Measurements from ENCODE around the gene ARHGEF38. TPM values are rescaled to one million over a fixed set of nuclear protein-coding genes. Genes with fewer than 3 reads are reported as not detected.

The ARHGEF38 gene
- total RNA-seq, 1 donor, result not detected

- DNase-seq (ENCODE audit: low read depth), result no peak
- TF ChIP-seq, protein P1, sequence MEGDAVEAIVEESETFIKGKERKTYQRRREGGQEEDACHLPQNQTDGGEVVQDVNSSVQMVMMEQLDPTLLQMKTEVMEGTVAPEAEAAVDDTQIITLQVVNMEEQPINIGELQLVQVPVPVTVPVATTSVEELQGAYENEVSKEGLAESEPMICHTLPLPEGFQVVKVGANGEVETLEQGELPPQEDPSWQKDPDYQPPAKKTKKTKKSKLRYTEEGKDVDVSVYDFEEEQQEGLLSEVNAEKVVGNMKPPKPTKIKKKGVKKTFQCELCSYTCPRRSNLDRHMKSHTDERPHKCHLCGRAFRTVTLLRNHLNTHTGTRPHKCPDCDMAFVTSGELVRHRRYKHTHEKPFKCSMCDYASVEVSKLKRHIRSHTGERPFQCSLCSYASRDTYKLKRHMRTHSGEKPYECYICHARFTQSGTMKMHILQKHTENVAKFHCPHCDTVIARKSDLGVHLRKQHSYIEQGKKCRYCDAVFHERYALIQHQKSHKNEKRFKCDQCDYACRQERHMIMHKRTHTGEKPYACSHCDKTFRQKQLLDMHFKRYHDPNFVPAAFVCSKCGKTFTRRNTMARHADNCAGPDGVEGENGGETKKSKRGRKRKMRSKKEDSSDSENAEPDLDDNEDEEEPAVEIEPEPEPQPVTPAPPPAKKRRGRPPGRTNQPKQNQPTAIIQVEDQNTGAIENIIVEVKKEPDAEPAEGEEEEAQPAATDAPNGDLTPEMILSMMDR (IDR thresholded peaks at IDR 0.05; ENCODE audit: insufficient read depth, low read length), result no peak
- H3K4me3 ChIP-seq (ENCODE audit: low read depth, low read length), result no peak overlapping the region
Measured at GRCh38 chr4:105569057-105569865, 16.8 kb downstream of the ARHGEF38 start.

- no peak for DNase-seq (ENCODE audit: low read depth)
- TF ChIP-seq, protein P1 (IDR thresholded peaks at IDR 0.05; ENCODE audit: insufficient read depth, low read length), result no peak
- no peak overlapping the region for H3K4me3 ChIP-seq (ENCODE audit: low read depth, low read length)
Measured at GRCh38 chr4:105569866-105570236, 17.4 kb downstream of the ARHGEF38 start.

DNA sequence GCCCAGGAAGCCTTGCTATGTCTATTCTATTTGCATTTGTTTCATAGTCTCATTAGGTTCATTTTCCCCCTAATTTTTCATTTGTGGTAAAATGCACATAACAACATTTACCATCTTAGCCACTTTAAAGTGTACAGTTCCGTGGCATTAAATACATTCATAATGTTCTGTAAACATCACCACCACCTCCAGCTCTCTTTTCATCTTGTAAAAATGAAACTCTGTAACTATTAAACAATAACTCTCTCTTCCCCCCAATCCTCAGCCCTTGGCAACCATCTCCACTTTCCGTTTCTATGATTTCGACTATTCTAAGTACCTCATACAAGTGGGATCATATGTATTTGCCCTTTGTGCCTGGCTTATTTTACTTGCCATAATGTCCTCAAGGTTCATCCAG, 19.9 kb downstream of the ARHGEF38 start:
- DNase-seq (ENCODE audit: low read depth), result no peak
- TF ChIP-seq, protein P1 (IDR thresholded peaks at IDR 0.05; ENCODE audit: insufficient read depth, low read length), result no peak
- no peak overlapping the region for H3K4me3 ChIP-seq (ENCODE audit: low read depth, low read length)

DNA sequence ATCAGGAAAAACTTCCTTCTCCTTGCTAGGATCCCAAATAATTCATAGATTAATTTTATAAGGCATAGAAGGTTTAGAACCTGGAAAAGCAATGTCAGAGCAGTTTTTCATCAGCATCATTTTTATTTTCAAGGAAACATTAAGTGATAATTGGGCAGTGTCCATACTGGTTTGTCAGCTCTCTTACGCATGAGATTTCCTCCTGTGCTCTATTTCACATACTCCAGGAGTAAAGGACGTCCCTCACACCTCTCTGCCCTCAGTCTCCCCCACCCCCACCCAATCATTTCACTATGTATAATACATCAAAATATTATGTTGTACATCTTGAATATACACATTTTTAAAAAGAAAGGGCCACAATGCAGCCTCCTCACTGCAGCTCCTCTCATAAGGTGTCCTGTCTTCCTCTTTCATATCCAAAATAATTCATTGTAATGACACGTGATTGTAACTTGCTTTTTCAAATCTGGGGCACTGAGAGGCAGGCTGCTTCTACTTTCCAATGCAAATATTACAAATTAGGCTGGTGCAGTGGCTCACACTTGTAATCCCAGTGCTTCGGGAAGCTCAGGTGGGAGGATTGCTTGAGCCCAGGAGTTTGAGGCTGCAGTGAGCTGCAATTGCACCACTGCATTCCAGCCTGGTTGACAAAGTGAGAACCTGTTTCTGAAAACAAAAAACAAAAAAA, 34.4 kb downstream of the ARHGEF38 start:
- no peak for DNase-seq (ENCODE audit: low read depth)
- no peak overlapping the region for H3K4me3 ChIP-seq (ENCODE audit: low read depth, low read length)
- TF ChIP-seq, protein P1 (IDR thresholded peaks at IDR 0.05; ENCODE audit: insufficient read depth, low read length), result no peak

DNA sequence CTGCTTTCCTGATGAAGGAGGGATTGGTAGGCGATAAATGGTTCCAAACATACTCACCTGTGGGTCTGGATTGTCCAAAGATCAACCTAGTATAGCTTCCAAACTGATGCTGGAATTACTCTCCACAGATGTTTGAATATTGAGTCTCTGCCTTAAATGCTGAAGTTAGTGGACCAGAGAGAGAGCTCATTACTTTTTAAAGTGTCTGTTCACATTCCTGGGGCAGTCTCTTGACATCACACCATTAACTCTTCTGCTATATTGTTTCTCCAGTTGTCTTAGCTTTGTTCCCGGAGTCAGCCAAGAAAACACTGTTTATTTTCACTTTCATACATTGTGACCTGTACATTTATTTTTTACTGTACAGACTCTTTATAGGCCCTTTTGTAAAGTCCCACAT, 35.4 kb downstream of the ARHGEF38 start:
- H3K4me3 ChIP-seq (ENCODE audit: low read depth, low read length), result no peak overlapping the region
- TF ChIP-seq, protein P1 (IDR thresholded peaks at IDR 0.05; ENCODE audit: insufficient read depth, low read length), result no peak
- DNase-seq (ENCODE audit: low read depth), result no peak

DNA sequence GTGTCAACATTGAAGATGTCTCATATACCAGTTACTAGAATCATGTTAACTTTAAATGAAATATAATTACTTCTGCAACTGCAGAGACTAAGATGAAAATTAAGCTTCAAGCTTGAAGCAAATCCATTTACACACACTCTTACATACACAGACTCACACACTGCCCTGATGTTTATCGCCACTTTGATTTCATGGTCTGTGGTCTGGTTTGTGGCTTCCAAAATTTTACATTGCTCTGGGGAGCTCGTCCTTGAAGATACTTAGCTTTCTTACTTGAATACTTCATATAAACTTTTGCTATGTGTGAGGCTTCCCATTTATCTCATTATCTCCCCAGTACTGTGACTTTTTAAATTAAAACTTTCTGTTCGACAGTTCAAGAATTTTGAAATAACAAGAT, 35.8 kb downstream of the ARHGEF38 start:
- no peak overlapping the region for H3K4me3 ChIP-seq (ENCODE audit: low read depth, low read length)
- DNase-seq (ENCODE audit: low read depth), result no peak
- TF ChIP-seq, protein P1 (IDR thresholded peaks at IDR 0.05; ENCODE audit: insufficient read depth, low read length), result no peak
